ENCODE measurements around the gene ERF.
A peak's percentile ranks its signal among the peaks of the same experiment; 100 is the strongest.

ERF gene

DNA sequence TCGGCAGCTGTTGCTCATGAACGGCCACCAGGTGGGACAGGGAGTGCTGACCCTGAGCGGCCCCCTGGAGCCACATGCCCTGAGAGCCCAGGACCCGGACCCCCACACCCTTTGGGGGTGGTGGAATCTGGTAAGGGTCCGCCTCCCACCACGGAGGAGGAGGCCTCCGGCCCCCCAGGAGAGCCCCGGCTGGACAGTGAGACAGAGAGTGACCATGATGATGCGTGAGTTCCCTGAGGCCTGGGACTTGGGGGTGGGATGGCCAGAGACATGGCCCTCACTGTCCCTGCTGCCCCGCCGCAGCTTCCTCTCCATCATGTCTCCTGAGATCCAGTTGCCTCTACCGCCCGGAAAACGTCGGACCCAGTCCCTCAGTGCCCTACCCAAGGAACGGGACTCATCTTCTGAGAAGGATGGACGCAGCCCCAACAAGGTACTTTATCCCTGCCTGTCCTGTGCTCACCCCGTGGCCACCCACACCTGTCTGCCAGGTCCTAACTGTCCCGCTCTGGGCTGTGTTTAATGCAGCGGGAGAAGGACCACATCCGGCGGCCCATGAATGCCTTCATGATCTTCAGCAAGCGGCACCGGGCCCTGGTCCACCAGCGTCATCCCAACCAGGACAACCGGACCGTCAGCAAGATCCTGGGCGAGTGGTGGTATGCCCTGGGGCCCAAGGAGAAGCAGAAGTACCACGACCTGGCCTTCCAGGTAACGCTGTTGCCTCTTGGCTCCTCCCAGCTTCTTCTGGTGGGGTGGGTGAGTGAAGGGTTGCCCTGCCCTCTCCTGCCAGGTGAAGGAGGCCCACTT lies 32.3 kb upstream of the ERF start:
- DNase-seq, result no peak

DNA sequence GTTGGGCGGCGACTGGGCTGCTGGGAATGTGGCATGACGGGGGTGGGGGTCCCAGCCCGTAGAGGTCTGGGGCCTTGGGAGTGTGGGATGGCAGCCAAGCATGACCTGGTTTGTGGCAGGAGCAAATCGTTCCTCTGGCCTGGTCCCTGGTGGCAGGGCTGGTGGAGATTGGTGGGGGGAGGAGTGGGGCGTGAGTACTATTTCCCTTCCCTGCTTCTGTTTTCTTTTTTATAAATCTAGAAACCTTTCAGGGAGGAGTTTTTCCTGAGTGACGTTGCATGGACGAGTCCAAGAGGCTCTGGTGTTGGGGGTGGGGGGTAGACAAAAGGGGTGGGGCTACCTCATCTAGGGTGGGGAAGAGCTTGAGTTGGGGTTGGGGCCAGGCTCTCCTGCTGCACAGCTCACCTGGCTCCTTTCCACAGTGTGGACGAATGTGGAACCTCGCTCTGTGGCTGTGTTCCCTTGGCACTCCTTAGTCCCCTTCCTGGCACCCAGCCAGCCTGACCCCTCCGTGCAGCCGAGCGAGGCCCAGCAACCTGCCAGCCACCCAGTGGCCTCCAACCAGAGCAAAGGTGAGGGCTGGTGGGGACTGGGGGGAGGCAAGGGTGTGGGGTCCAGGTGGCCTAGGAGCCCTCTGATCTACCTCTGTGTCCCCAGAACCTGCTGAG lies 31.6 kb upstream of the ERF start:
- DNase-seq, result peak in 17 of 56 donors; percentile 6 to 59 (median 24)

DNA sequence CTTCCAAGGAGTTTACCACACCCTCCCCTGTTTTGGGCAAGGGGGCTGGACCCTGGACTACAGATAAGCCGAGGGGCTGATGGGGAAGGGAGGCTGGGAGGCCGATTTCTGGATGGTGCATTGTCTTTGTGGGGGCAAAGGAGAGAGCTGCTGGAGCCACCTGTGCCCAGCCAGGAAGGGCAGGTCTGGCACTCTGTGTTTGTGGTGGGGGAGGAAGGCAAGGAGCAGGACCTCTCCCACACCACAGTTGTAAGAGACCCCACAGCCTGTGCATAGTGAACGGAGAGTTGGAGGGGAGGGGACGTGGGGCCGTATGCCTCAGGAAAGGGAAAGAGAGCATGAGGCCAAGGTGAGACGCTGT lies 31.0 kb upstream of the ERF start:
- DNase-seq, result no peak

- no peak for DNase-seq
Observed at GRCh38 chr19:42285541-42285941, 30.6 kb upstream of the ERF start.

GRCh38 chr19:42284591-42285341 lies 29.8 kb upstream of the ERF start:
- peak in 7 of 56 donors; percentile 25 to 61 (median 37) for DNase-seq

DNA sequence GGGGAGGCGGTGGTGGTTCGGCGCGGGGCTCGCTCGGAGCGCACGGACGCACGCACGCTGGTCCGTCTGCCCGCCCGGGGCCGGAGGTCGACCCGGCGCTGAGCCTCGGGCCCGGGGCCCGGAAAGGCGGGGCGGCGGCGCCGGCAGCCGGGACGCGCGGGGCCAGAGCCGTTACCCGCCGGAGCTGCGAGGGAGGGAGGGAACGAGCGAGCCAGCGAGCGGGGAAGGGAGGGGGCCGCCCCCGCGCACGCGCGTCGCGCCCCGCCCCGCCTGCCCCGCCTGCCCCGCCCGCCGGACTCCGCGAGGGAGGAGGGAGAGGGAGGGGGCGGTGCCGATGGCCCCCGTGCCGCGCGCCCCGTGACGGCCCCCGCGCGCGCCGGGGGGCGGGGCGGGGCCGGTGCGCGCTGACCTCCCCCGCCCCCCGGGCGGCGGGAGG lies 29.2 kb upstream of the ERF start:
- peak in 48 of 56 donors; percentile 46 to 96 (median 82) for DNase-seq

GRCh38 chr19:42283188-42284065 lies 28.5 kb upstream of the ERF start:
- DNase-seq, result peak; percentile 42 to 98 (median 92)

DNA sequence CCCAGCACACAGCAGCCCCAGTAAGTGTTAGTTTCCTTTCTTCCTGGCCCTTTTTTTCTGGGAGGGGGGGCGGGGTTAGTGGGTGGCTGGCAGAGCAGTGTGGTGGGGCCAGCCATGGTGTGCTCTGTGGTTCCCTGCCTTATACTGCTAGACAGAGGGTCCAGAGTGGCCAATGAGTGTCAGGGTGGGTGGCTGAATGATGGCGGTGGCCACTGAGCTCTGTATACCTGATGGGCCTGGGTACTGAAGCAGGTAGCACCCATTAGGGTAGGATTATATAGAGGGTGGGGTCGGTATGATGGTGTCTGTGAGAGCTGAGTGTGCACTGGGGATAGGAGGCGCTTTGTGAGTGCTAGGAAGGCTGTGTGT lies 27.9 kb upstream of the ERF start:
- peak in 1 of 56 donors; percentile 54 for DNase-seq

- DNase-seq, result peak in 7 of 56 donors; percentile 20 to 75 (median 49)
Observed at GRCh38 chr19:42281827-42282762, 27.2 kb upstream of the ERF start.

GRCh38 chr19:42281146-42281826 lies 26.4 kb upstream of the ERF start:
- peak in 53 of 56 donors; percentile 39 to 89 (median 75) for DNase-seq

DNA sequence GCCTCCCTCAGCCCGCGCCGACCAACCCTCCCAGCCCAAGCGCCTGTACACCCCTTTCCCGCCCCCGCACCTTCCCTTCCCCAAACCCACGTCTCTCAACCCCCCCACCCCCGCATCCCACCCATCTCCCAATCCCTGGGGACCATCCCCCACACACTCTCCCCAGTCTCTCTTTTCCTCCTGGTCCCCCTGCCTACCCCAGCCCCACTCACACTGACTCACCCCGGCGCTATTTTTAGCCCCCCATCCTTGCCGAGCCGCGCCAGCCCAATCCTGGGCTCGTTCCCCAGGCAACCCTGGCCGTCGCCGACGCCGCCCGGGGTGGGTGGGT lies 25.9 kb upstream of the ERF start:
- peak in 43 of 56 donors; percentile 55 to 92 (median 78) for DNase-seq

DNA sequence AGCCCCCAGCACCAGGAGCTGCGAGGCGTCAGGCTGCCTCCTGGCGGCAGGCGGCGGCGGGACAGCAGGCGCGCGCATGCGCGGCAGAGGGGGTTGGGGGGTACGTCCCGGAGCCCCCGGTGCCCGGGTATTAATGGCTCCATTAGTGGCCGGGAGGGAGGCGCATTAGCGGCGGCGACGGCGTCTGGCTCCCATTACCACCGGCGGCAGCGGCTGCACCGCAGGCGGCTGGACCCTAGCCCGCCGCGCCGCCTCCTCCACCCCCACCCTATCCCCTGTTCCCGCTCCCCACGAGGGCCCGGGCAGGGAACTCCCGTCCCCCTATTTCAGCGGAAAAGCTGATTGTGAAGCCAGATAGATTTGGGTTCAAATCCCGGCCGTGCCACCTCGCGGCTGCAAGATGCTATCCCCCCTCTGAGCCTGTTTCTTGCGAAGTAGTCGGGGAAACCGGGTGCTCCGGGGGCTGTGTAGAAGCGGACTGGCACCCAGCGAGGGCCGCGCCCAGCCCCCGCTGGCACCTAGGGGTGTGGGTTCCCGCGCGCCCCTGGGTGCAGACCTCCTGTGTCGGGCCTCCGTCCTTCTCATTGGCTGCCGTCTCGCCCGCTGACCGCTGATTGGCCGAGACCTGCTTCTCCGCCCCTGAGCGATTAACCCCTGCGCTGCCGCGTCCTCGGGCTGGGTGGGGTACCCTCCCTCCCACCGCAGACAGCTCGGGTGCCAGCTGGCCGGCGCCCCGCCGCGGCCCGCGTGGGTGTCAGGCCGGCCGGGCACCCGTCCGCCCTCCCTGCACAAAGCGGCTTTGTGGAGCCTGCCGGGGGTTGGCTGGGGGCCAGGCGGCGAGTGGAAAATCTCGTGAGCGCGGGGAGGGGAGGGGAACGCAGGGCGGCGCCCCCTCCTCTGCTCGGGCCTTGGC lies 25.2 kb upstream of the ERF start:
- peak; percentile 74 to 97 (median 94) for DNase-seq

- DNase-seq, result peak in 1 of 56 donors; percentile 55
Observed at GRCh38 chr19:42279155-42279901, 24.4 kb upstream of the ERF start.

- peak in 2 of 56 donors; percentile 10 to 16 for DNase-seq
Observed at GRCh38 chr19:42278452-42279154, 23.7 kb upstream of the ERF start.

DNA sequence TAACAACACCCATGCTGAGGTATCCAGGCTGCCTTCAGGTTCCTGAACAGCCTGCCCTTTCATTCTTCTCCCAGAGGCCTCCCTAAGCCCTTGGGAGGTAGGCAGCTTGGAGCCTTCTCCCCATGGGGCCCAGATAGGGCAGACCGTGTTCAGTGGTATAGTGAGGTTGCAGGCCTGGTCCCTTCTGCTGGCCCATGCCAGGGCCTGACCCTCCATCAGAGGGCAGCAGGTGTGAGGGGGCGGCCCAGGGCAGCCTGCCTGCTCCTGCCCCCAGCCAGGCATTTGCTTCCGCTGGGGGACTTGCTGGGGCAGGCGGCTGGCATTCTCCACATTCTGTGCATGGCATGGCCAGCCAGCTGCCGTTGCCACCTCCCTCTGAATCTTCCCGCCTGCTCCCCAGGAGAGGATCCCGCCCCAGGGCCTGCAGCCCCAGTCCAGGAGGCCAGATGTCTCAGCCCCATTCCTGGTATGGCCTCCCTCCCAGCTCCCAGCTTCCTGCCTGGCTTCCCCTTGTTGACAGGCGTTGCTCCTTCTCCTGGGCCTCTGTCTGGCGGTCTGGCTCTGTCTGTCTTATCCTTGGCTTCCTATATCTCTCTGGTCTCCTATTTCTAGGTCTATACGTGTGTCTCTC lies 23.0 kb upstream of the ERF start:
- DNase-seq, result no peak

GRCh38 chr19:42276821-42277220 lies 21.9 kb upstream of the ERF start:
- no peak for DNase-seq

All from nucleus accumbens (tissue), 56 donors.